DOHH2 (cell line): ENCODE measurements around the gene CAPZB.

Source experiments
- H3F3A ChIP-seq: fragments of 200-600 bp; sonication (generic), shearing (Covaris generic); 2 replicates; pipeline ENCODE4 v1.6.0; 2016; ENCODE audit warnings: antibody characterized with exemption, mild to moderate bottlenecking; ENCODE audit not compliant: control insufficient read depth, insufficient read depth
- H3K27ac ChIP-seq: fragments of 200-600 bp; sonication (generic); 2 replicates; pipeline ENCODE4 v1.5.1; 2014; ENCODE audit warnings: low read depth, mild to moderate bottlenecking, low read length, moderate library complexity
- H3K27me3 ChIP-seq: fragments of 200-600 bp; sonication (generic); 2 replicates; pipeline ENCODE4 v1.6.1; 2014; ENCODE audit warnings: mild to moderate bottlenecking, low read length, mixed read lengths; ENCODE audit not compliant: control insufficient read depth
- H3K36me3 ChIP-seq: fragments of 200-600 bp; sonication (generic); 2 replicates; pipeline ENCODE4 v1.6.1; 2014; ENCODE audit warnings: mild to moderate bottlenecking, low read length, moderate library complexity, mixed read lengths; ENCODE audit not compliant: control insufficient read depth
- H3K4me1 ChIP-seq: fragments of 200-600 bp; sonication (generic); 2 replicates; pipeline ENCODE4 v1.6.1; 2014; ENCODE audit warnings: mild to moderate bottlenecking, low read length, mixed read lengths; ENCODE audit not compliant: control insufficient read depth
- H3K4me2 ChIP-seq: fragments of 200-600 bp; sonication (generic); 2 replicates; pipeline ENCODE4 v1.6.0; 2014; ENCODE audit warnings: mild to moderate bottlenecking, low read length, moderate library complexity
- H3K4me3 ChIP-seq: fragments of 200-600 bp; sonication (generic); 2 replicates; pipeline ENCODE4 v1.5.1; 2014; ENCODE audit warnings: mild to moderate bottlenecking, low read length, mixed read lengths
- H3K79me2 ChIP-seq: fragments of 200-600 bp; sonication (generic); 2 replicates; pipeline ENCODE4 v1.6.1; 2014; ENCODE audit warnings: mild to moderate bottlenecking, low read length, mixed read lengths; ENCODE audit not compliant: control insufficient read depth
- H3K9me2 ChIP-seq: fragments of 200-600 bp; sonication (generic); replicated peaks from 2 replicates; pipeline ENCODE4 v1.6.1; 2014; ENCODE audit warnings: mild to moderate bottlenecking, low read length, mixed read lengths; ENCODE audit not compliant: control insufficient read depth
- H3K9me3 ChIP-seq: fragments of 200-600 bp; sonication (generic); 2 replicates; pipeline ENCODE4 v1.6.1; 2014; ENCODE audit warnings: antibody characterized with exemption, low read length, mixed read lengths; ENCODE audit not compliant: control insufficient read depth, insufficient read depth
- H4K20me1 ChIP-seq: fragments of 200-600 bp; sonication (generic); 2 replicates; pipeline ENCODE4 v1.6.0; 2014; ENCODE audit warnings: low read depth, mild to moderate bottlenecking, antibody characterized with exemption, low read length, moderate library complexity; ENCODE audit not compliant: control insufficient read depth, insufficient read depth
- CTCF ChIP-seq: fragments of 200-600 bp; sonication (generic); IDR thresholded peaks from one replicate; pipeline ENCODE4 v1.5.1; 2014; ENCODE audit warnings: antibody characterized with exemption, mild to moderate bottlenecking, low read depth, low read length; ENCODE audit not compliant: poor library complexity, severe bottlenecking
- EZH2phosphoT487 ChIP-seq: fragments of 200-600 bp; sonication (generic); IDR thresholded peaks from 2 replicates; pipeline ENCODE4 v1.6.1; 2017; ENCODE audit warnings: borderline replicate concordance, mild to moderate bottlenecking, antibody characterized with exemption, low read length, moderate library complexity, mixed read lengths

Gene CAPZB

GRCh38 chr1:19515201-19515600 lies 29.9 kb upstream of the CAPZB start:
- Histone ChIP-seq H3K9me3 (peaks cover 4% of the 10 kb centered on the region; the same call in 1 of the 2 replicates), H3K9me2 (no peaks in the 10 kb centered on the region), H3K36me3 (no peaks in the 10 kb centered on the region), H3K4me3 (no peak overlapping the region), H3K27ac (no peak overlapping the region), H3K27me3 (peaks cover 2% of the 10 kb centered on the region; the same call in 1 of the 2 replicates), H3K4me1 (no peaks in the 10 kb centered on the region), H3K4me2 (no peak overlapping the region), H3K79me2 (no peaks in the 10 kb centered on the region), H3F3A (no peaks in the 10 kb centered on the region), H4K20me1 (no peaks in the 10 kb centered on the region)
- no peak for TF ChIP-seq EZH2phosphoT487
- no peak for TF ChIP-seq CTCF

- Histone ChIP-seq H4K20me1 (no peaks in the 10 kb centered on the region), H3K36me3 (no peaks in the 10 kb centered on the region), H3K4me1 (no peaks in the 10 kb centered on the region)
Observed at GRCh38 chr1:19514391-19514831, 29.1 kb upstream of the CAPZB start.

GRCh38 chr1:19512545-19512944 lies 27.2 kb upstream of the CAPZB start:
- Histone ChIP-seq H3K27me3 (peaks cover under 1% of the 10 kb centered on the region; the same call in 1 of the 2 replicates), H3F3A (no peaks in the 10 kb centered on the region), H3K27ac (no peak overlapping the region), H3K9me3 (peaks cover 4% of the 10 kb centered on the region; the same call in 1 of the 2 replicates), H3K9me2 (no peaks in the 10 kb centered on the region), H3K4me1 (0 out of 2 replicates have a peak, but pooled peaks cover 3% of the 10 kb centered on the region), H3K36me3 (no peaks in the 10 kb centered on the region), H4K20me1 (no peaks in the 10 kb centered on the region), H3K4me3 (no peak overlapping the region), H3K4me2 (no peak overlapping the region), H3K79me2 (no peaks in the 10 kb centered on the region)
- TF ChIP-seq CTCF, result no peak
- TF ChIP-seq EZH2phosphoT487, result no peak

More at GRCh38 chr1:19514391-19514831, 29.1 kb upstream of the CAPZB start:
- H3K4me2 ChIP-seq, result no peak overlapping the region
- no peaks in the 10 kb centered on the region for H3K79me2 ChIP-seq
- H3K27me3 ChIP-seq, result no peaks in the 10 kb centered on the region
- H3F3A ChIP-seq, result no peaks in the 10 kb centered on the region
- no peak for TF ChIP-seq EZH2phosphoT487
- no peak for TF ChIP-seq CTCF
- no peaks in the 10 kb centered on the region for H3K9me2 ChIP-seq
- H3K4me3 ChIP-seq, result no peak overlapping the region
- H3K27ac ChIP-seq, result no peak overlapping the region
- H3K9me3 ChIP-seq, result peaks cover 4% of the 10 kb centered on the region; the same call in 1 of the 2 replicates
